WTC11 (cell line): ENCODE results near the gene ALS2. TPM values are rescaled to one million over a fixed set of nuclear protein-coding genes. Genes with fewer than 3 reads are reported as not detected.
A peak's percentile ranks its signal among the peaks of the same experiment; 100 is the strongest.

ENCODE experiments used
- ATAC-seq: fragments of 200-7000 bp; cut with Tn5 transposase; 2 replicates; pipeline ENCODE4 v1.10.0; 2021; ENCODE audit warnings: mild to moderate bottlenecking, moderate library complexity
- CTCF ChIA-PET: fragments of 300-600 bp; sonication (Branson Sonifier 250); formaldehyde crosslinking; loops from one replicate; lab custom pipeline; 2021; ENCODE audit warnings: antibody characterized with exemption; lab: Charles Lee
- POLR2A ChIA-PET: fragments of 350-600 bp; sonication (Branson Sonifier 250); formaldehyde crosslinking; loops from one replicate; lab custom pipeline; 2021; ENCODE audit warnings: antibody characterized with exemption; lab: Charles Lee
- DNase-seq: peaks from one replicate; pipeline ENCODE4 v3.0.0; 2021; ENCODE audit warnings: low spot score
- H3K27ac Mint-ChIP-seq: 2 replicates; pipeline ENCODE4 v1.8.0; 2021; ENCODE audit warnings: mixed read lengths
- H3K27me3 Mint-ChIP-seq: 2 replicates; pipeline ENCODE4 v1.8.0; 2021; ENCODE audit warnings: low read depth, mild to moderate bottlenecking, moderate library complexity, mixed read lengths
- H3K36me3 Mint-ChIP-seq: 2 replicates; pipeline ENCODE4 v1.8.0; 2021; ENCODE audit warnings: mixed read lengths
- H3K4me1 Mint-ChIP-seq: 2 replicates; pipeline ENCODE4 v1.8.0; 2022; ENCODE audit warnings: mixed read lengths
- H3K4me3 Mint-ChIP-seq: 2 replicates; pipeline ENCODE4 v1.8.0; 2021; ENCODE audit warnings: mild to moderate bottlenecking, moderate library complexity, mixed read lengths
- H3K9me3 Mint-ChIP-seq: 2 replicates; pipeline ENCODE4 v1.8.0; 2021; ENCODE audit warnings: mixed read lengths
- ATF1 ChIP-seq: sonication (generic); formaldehyde crosslinking; IDR thresholded peaks from 2 replicates; pipeline ENCODE4 v1.8.1; 2023; ENCODE audit warnings: mild to moderate bottlenecking, moderate library complexity, missing genetic modification reagents
- CDX4 ChIP-seq: fragments of 250-450 bp; sonication (Bioruptor Pico); IDR thresholded peaks from 2 replicates; pipeline ENCODE4 v1.9.0; 2021; ENCODE audit warnings: moderate library complexity, mild to moderate bottlenecking, inconsistent platforms, borderline replicate concordance
- CTCF ChIP-seq: fragments of 200-600 bp; IDR thresholded peaks from 2 replicates; pipeline ENCODE4 v1.8.0; 2022; ENCODE audit warnings: antibody characterized with exemption
- E2F5 ChIP-seq: sonication (generic); formaldehyde crosslinking; IDR thresholded peaks from 2 replicates; pipeline ENCODE4 v1.8.1; 2022; ENCODE audit warnings: mild to moderate bottlenecking, moderate library complexity, missing genetic modification reagents
- ETV6 ChIP-seq: sonication (generic); formaldehyde crosslinking; IDR thresholded peaks from 2 replicates; pipeline ENCODE4 v1.8.1; 2022; ENCODE audit warnings: mild to moderate bottlenecking, missing genetic modification reagents
- FOXP1 ChIP-seq: sonication (generic); formaldehyde crosslinking; IDR thresholded peaks from 2 replicates; pipeline ENCODE4 v1.8.0; 2022; ENCODE audit warnings: missing genetic modification reagents, mild to moderate bottlenecking, moderate library complexity, borderline replicate concordance
- HMGA2 ChIP-seq: fragments of 250-450 bp; sonication (Bioruptor Pico); IDR thresholded peaks from 2 replicates; pipeline ENCODE4 v1.4.0; 2021; ENCODE audit warnings: mild to moderate bottlenecking, moderate library complexity
- HMGXB4 ChIP-seq: sonication (generic); formaldehyde crosslinking; IDR thresholded peaks from 2 replicates; pipeline ENCODE4 v1.8.1; 2023; ENCODE audit warnings: mild to moderate bottlenecking, moderate library complexity, missing genetic modification reagents
- IRF1 ChIP-seq: sonication (generic); formaldehyde crosslinking; IDR thresholded peaks from 2 replicates; pipeline ENCODE4 v1.8.0; 2023; ENCODE audit warnings: missing genetic modification reagents
- NFYB ChIP-seq: sonication (generic); formaldehyde crosslinking; conservative IDR thresholded peaks from 2 replicates; pipeline ENCODE4 v1.8.0; 2022; ENCODE audit warnings: low read depth, missing genetic modification reagents
- NR1H2 ChIP-seq: sonication (generic); formaldehyde crosslinking; IDR thresholded peaks from 2 replicates; pipeline ENCODE4 v1.9.0; 2021; ENCODE audit warnings: mild to moderate bottlenecking, moderate library complexity, missing genetic modification reagents
- NR3C1 ChIP-seq: sonication (generic); formaldehyde crosslinking; conservative IDR thresholded peaks from 2 replicates; pipeline ENCODE4 v1.8.1; 2023; ENCODE audit warnings: low read depth, mild to moderate bottlenecking, missing genetic modification reagents
- SOX15 ChIP-seq: fragments of 250-450 bp; sonication (Bioruptor Pico); IDR thresholded peaks from 2 replicates; pipeline ENCODE4 v1.9.0; 2021; ENCODE audit warnings: mild to moderate bottlenecking
- SP1 ChIP-seq: sonication (generic); formaldehyde crosslinking; conservative IDR thresholded peaks from 2 replicates; pipeline ENCODE4 v1.8.1; 2022; ENCODE audit warnings: missing genetic modification reagents
- USF2 ChIP-seq: sonication (generic); formaldehyde crosslinking; IDR thresholded peaks from 2 replicates; pipeline ENCODE4 v1.8.1; 2023; ENCODE audit warnings: mild to moderate bottlenecking, missing genetic modification reagents, moderate library complexity
- ZNF121 ChIP-seq: sonication (generic); formaldehyde crosslinking; IDR thresholded peaks from 2 replicates; pipeline ENCODE4 v1.8.0; 2023; ENCODE audit warnings: missing genetic modification reagents
- ZNF425 ChIP-seq: fragments of 250-450 bp; sonication (Bioruptor Pico); conservative IDR thresholded peaks from 2 replicates; pipeline ENCODE4 v1.9.0; 2021; ENCODE audit warnings: mild to moderate bottlenecking
- ZNF671 ChIP-seq: fragments of 250-450 bp; sonication (Bioruptor Pico); IDR thresholded peaks from 2 replicates; pipeline ENCODE4 v1.8.0; 2021; ENCODE audit warnings: mild to moderate bottlenecking
- total RNA-seq: library from RNA; stranded (reverse); gene quantifications from 3 replicates; pipeline ENCODE4 v1.2.3, GENCODE V29; 2021

Gene ALS2
- total RNA-seq, 1 experiment from 2014 or later = 30.5 TPM

- ATAC-seq (peak; percentile 88), DNase-seq (peak; percentile 44)
- H3K4me3 Mint-ChIP-seq = no peak overlapping the region
- no peaks in the 10 kb centered on the region for H3K27me3 Mint-ChIP-seq
- TF ChIP-seq FOXP1 (no peak), ATF1 (CRISPR knock-in tag) (no peak), CTCF (0 out of 2 replicates have a peak, but pooled peaks have one; percentile 36)
- no peaks in the 10 kb centered on the region for H3K36me3 Mint-ChIP-seq
- H3K27ac Mint-ChIP-seq = no peak overlapping the region
- no peaks in the 10 kb centered on the region for H3K9me3 Mint-ChIP-seq
- POLR2A ChIA-PET = no interaction called here
- 0 out of 2 replicates have a peak, but pooled peaks cover 3% of the 10 kb centered on the region for H3K4me1 Mint-ChIP-seq
- CTCF ChIA-PET = interaction anchor here (0.9 to 1.0 kb wide), 2 partner anchors 383 to 385 kb away, joined by 3 read pairs; no protein-coding TSS in a partner anchor
Observed at GRCh38 chr2:201795607-201796477, 15.1 kb upstream of the ALS2 start.

GRCh38 chr2:201794294-201794693, 13.6 kb upstream of the ALS2 start:
- TF ChIP-seq NR3C1 (CRISPR knock-in tag) (no peak), E2F5 (CRISPR knock-in tag) (no peak), ZNF425 (CRISPR knock-in tag) (no peak), ZNF671 (CRISPR knock-in tag) (no peak), IRF1 (CRISPR knock-in tag) (no peak), SP1 (CRISPR knock-in tag) (no peak), CTCF (no peak), CDX4 (CRISPR knock-in tag) (no peak), HMGXB4 (CRISPR knock-in tag) (no peak), NFYB (CRISPR knock-in tag) (no peak), HMGA2 (CRISPR knock-in tag) (no peak), USF2 (CRISPR knock-in tag) (no peak), SOX15 (CRISPR knock-in tag) (no peak), ZNF121 (CRISPR knock-in tag) (no peak), ETV6 (CRISPR knock-in tag) (no peak), NR1H2 (CRISPR knock-in tag) (no peak)
- TF ChIP-seq, all 79 proteins: peak for 0
- no peaks in the 10 kb centered on the region; the same call in 1 of the 2 replicates for H3K27me3 Mint-ChIP-seq
- ChIA-PET POLR2A (no interaction called here), CTCF (no interaction called here)
- no peak overlapping the region for H3K4me3 Mint-ChIP-seq
- DNase-seq = no peak
- no peak overlapping the region for H3K27ac Mint-ChIP-seq
- ATAC-seq = no peak
- H3K36me3 Mint-ChIP-seq = no peaks in the 10 kb centered on the region
- no peaks in the 10 kb centered on the region for H3K9me3 Mint-ChIP-seq
- 0 out of 2 replicates have a peak, but pooled peaks cover 3% of the 10 kb centered on the region for H3K4me1 Mint-ChIP-seq
